ENCODE data around the gene RNPEPL1.

The RNPEPL1 gene

GRCh38 chr2:240578488-240578887 is 10.2 kb downstream of the RNPEPL1 start:
- no peak for DNase-seq

GRCh38 chr2:240579071-240579762 is 10.9 kb downstream of the RNPEPL1 start:
- DNase-seq: no peak

GRCh38 chr2:240579771-240580614 is 11.7 kb downstream of the RNPEPL1 start:
- DNase-seq: peak; percentile 90

GRCh38 chr2:240581811-240582210 is 13.5 kb downstream of the RNPEPL1 start:
- DNase-seq: no peak

- no peak for DNase-seq
Measured at GRCh38 chr2:240582781-240583180, 14.5 kb downstream of the RNPEPL1 start.

GRCh38 chr2:240583774-240584173 is 15.5 kb downstream of the RNPEPL1 start:
- DNase-seq: no peak

GRCh38 chr2:240584486-240585031 is 16.3 kb downstream of the RNPEPL1 start:
- peak; percentile 99 for DNase-seq

- no peak for DNase-seq
Measured at GRCh38 chr2:240585101-240585500, 16.8 kb downstream of the RNPEPL1 start.

- no peak for DNase-seq
Measured at GRCh38 chr2:240585681-240586197, 17.5 kb downstream of the RNPEPL1 start.

GRCh38 chr2:240586198-240586918 is 18.1 kb downstream of the RNPEPL1 start, which contains the start of gene CAPN10:
TSS of gene CAPN10 (plus strand) at chr2:240586734. CDS start at chr2:240586912, 178 bp downstream.
- DNase-seq: peak; percentile 93

GRCh38 chr2:240586919-240587800 is 18.9 kb downstream of the RNPEPL1 start:
- no peak for DNase-seq

- DNase-seq: no peak
Measured at GRCh38 chr2:240588006-240588655, 19.8 kb downstream of the RNPEPL1 start.

- no peak for DNase-seq
Measured at GRCh38 chr2:240588669-240589068, 20.4 kb downstream of the RNPEPL1 start.

- DNase-seq: no peak
Measured at GRCh38 chr2:240589375-240589774, 21.1 kb downstream of the RNPEPL1 start.

GRCh38 chr2:240589850-240590525 is 21.7 kb downstream of the RNPEPL1 start:
- DNase-seq: no peak

GRCh38 chr2:240590681-240591111 is 22.4 kb downstream of the RNPEPL1 start:
- DNase-seq: no peak

- DNase-seq: no peak
Measured at GRCh38 chr2:240591226-240591625, 22.9 kb downstream of the RNPEPL1 start.

- no peak for DNase-seq
Measured at GRCh38 chr2:240591784-240592183, 23.5 kb downstream of the RNPEPL1 start.

- DNase-seq: no peak
Measured at GRCh38 chr2:240593026-240593702, 24.9 kb downstream of the RNPEPL1 start.
